ACC112 (cell line): ENCODE measurements around the gene PAK1IP1.

ENCODE experiments used
- H2AFZ ChIP-seq: fragments of 200-600 bp; sonication (generic); one replicate; pipeline ENCODE4 v1.6.0; 2017; ENCODE audit warnings: antibody characterized with exemption, low read length; ENCODE audit not compliant: unreplicated experiment
- H3K27ac ChIP-seq: fragments of 200-600 bp; sonication (generic); 2 replicates; pipeline ENCODE4 v1.5.1; 2014; ENCODE audit warnings: low read depth, mild to moderate bottlenecking, antibody characterized with exemption, low read length, moderate library complexity
- H3K27me3 ChIP-seq: fragments of 200-600 bp; sonication (generic); 2 replicates; pipeline ENCODE4 v1.6.1; 2014; ENCODE audit warnings: mild to moderate bottlenecking, antibody characterized with exemption, low read length, moderate library complexity, mixed read lengths; ENCODE audit not compliant: insufficient read depth
- H3K36me3 ChIP-seq: fragments of 200-600 bp; sonication (generic); 2 replicates; pipeline ENCODE4 v1.6.1; 2016; ENCODE audit warnings: mild to moderate bottlenecking, antibody characterized with exemption, low read length, moderate library complexity, mixed read lengths; ENCODE audit not compliant: insufficient read depth
- H3K4me1 ChIP-seq: fragments of 200-600 bp; sonication (generic); one replicate; pipeline ENCODE4 v1.6.1; 2016; ENCODE audit warnings: low read length, mixed read lengths; ENCODE audit not compliant: insufficient read depth, unreplicated experiment, control insufficient read depth
- H3K4me3 ChIP-seq: fragments of 200-600 bp; sonication (generic); 2 replicates; pipeline ENCODE4 v1.5.1; 2014; ENCODE audit warnings: mild to moderate bottlenecking, low read depth, low read length
- H3K79me2 ChIP-seq: fragments of 200-600 bp; sonication (generic); one replicate; pipeline ENCODE4 v1.6.0; 2016; ENCODE audit warnings: low read length; ENCODE audit not compliant: control insufficient read depth, unreplicated experiment, insufficient read depth

The PAK1IP1 gene

DNA sequence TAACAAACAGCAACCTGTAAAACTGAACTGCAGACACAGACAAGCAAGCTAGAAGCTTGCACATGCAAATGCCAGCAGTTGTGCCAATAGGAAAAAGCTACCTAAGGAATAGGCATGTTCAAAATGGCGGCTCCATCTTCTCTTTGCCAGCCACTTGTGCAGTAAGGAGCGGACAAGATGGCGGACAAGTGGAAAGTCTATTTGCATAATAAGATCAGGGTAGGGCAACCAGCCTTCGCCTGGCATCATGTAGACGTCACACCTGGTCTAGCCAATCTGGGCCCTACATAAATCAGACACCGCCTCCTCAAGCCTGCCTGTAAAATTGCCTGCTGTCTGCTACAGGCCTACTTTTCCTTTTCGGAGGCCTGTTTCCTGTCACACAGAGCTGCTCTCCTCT is 18.4 kb upstream of the PAK1IP1 start:
- Histone ChIP-seq H2AFZ (no peak overlapping the region), H3K36me3 (no peaks in the 10 kb centered on the region), H3K27ac (no peak overlapping the region)

DNA sequence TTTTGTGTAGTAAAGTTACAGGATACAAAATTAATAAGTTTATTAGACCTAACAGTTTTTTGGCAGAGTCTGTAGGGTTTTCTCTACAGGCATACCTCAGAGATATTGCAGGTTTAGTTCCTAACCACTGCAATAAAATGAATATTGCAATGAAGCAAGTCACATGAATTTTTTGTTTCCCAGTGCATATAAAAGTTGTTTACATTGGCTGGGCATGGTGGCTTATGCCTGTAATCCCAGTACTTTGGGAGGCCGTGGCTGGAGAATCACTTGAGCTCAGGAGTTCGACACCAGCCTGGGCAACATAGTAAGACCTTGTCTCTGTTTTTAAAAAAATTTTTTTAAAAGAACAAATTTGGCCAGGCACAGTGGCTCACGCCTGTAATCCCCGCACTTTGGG is 16.3 kb upstream of the PAK1IP1 start:
- no peaks in the 10 kb centered on the region for H3K79me2 ChIP-seq
- H3K36me3 ChIP-seq: no peaks in the 10 kb centered on the region
- no peak overlapping the region for H3K27ac ChIP-seq
- no peak overlapping the region for H2AFZ ChIP-seq
- H3K4me1 ChIP-seq: no peaks in the 10 kb centered on the region
- H3K27me3 ChIP-seq: peaks cover 5% of the 10 kb centered on the region; the same call in 1 of the 2 replicates
- no peak overlapping the region for H3K4me3 ChIP-seq

More for the DNA sequence above, 18.4 kb upstream of the PAK1IP1 start:
- no peak overlapping the region for H3K4me3 ChIP-seq
- peaks cover 5% of the 10 kb centered on the region; the same call in 1 of the 2 replicates for H3K27me3 ChIP-seq
- no peaks in the 10 kb centered on the region for H3K4me1 ChIP-seq
- no peaks in the 10 kb centered on the region for H3K79me2 ChIP-seq

DNA sequence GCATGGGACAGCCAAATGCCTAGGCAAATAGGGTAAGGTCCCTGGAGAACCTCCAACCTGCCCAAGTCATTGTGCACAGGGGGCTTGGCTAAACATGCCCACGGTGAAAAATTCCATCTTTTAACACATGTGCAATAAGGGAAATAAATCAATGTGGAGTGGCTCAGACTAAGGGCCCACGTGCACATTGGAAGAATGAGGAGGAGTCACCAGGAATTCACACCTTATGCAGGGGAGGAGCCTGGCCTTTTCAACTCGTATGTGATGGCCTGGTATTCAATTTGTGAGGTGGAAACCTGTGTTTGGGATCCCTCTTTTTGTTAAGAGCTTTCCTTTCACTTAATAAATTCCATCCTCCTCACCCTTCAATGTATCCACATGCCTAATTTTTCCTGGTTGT is 13.0 kb upstream of the PAK1IP1 start:
- H3K4me3 ChIP-seq: no peak overlapping the region
- no peak overlapping the region for H3K27ac ChIP-seq
- H2AFZ ChIP-seq: no peak overlapping the region
- peaks cover 1% of the 10 kb centered on the region; the same call in 1 of the 2 replicates for H3K27me3 ChIP-seq
- no peaks in the 10 kb centered on the region for H3K4me1 ChIP-seq
- no peaks in the 10 kb centered on the region for H3K36me3 ChIP-seq
- no peaks in the 10 kb centered on the region for H3K79me2 ChIP-seq

DNA sequence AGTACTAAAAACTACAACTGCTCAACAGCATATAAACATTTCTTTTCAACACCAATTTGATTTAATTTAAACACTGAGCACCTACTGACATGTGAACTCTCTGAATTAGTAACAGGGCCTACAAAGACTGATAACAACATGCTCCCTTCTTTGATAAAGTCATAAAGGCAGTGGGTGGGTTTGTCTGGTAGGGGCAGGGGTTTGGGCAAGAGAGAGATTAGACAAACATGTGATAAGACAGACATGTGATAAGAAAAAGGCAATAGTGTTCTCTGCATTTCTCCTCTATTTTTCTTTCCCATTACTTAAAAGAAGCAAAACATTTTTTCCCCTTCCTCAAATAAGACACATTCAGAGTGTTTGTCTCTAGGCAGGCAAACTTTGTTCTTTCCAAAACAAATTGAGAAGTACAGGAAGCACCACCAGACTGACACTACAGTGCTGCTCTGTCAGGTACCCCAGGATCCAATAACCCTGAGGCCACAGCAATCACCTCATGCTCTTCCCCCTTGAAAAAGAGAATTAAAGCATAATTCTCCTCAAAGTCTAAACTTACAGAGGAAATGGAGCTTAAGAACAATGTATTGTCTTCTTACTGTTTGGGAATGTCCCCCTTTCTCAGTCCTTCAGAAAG is 12.3 kb upstream of the PAK1IP1 start:
- H2AFZ ChIP-seq: no peak overlapping the region
- H3K27ac ChIP-seq: no peak overlapping the region
- H3K27me3 ChIP-seq: peaks cover 7% of the 10 kb centered on the region; the same call in 1 of the 2 replicates
- no peak overlapping the region for H3K4me3 ChIP-seq
- no peaks in the 10 kb centered on the region for H3K36me3 ChIP-seq
- H3K79me2 ChIP-seq: no peaks in the 10 kb centered on the region
- H3K4me1 ChIP-seq: no peaks in the 10 kb centered on the region

- Histone ChIP-seq H3K27me3 (peaks cover 12% of the 10 kb centered on the region; the same call in 1 of the 2 replicates), H3K36me3 (no peaks in the 10 kb centered on the region), H3K4me3 (no peak overlapping the region), H3K27ac (no peak overlapping the region), H3K4me1 (no peaks in the 10 kb centered on the region), H2AFZ (no peak overlapping the region), H3K79me2 (no peaks in the 10 kb centered on the region)
Measured at GRCh38 chr6:10684618-10685017, 10.2 kb upstream of the PAK1IP1 start.

DNA sequence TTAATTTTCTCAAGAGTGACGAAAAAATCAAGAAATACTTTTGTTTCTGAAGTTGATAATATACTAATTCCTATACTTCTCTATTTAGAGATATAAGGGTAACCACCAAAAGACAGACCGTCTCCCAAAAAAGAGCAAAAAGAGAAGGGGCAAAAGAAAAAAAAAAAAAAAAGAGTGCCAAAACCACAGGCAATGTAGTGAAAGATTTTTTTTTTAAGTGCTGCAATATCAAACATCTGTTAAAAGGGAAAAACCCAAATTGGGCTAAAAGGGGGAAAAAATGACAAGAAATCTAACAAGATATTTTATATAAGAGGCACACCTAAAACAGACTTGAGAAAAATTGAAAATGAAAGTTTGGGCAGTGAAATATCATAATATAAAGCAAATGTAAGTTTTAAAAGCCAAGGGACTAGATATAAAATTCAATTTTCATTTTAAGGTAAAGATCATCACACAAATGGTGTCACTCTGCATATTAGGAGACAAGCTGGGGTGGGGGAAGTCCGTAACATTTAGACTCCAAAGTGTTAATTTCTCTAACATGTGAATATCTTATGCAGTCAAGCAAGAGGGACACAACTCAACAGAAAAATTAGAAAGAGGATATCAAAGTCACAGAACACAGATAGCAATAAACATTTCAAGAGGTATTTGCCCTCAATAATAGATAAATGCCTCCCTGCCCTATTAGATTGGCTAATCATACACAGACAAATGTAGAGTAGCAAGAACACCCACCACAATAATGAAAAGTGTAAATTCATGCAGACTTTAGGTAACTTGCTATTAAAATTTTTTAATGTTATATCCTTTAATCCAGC is 9.5 kb upstream of the PAK1IP1 start:
- Histone ChIP-seq H3K79me2 (no peaks in the 10 kb centered on the region), H3K4me3 (no peak overlapping the region), H3K27me3 (peaks cover 12% of the 10 kb centered on the region; the same call in 1 of the 2 replicates), H2AFZ (no peak overlapping the region), H3K27ac (no peak overlapping the region), H3K36me3 (no peaks in the 10 kb centered on the region), H3K4me1 (no peaks in the 10 kb centered on the region)

- Histone ChIP-seq H3K4me1 (no peaks in the 10 kb centered on the region), H2AFZ (no peak overlapping the region), H3K27me3 (peaks cover 12% of the 10 kb centered on the region; the same call in 1 of the 2 replicates), H3K36me3 (no peaks in the 10 kb centered on the region), H3K79me2 (no peaks in the 10 kb centered on the region), H3K4me3 (no peak overlapping the region), H3K27ac (no peak overlapping the region)
Measured at GRCh38 chr6:10686901-10687300, 7.9 kb upstream of the PAK1IP1 start.

- H3K27me3 ChIP-seq: peaks cover 12% of the 10 kb centered on the region; the same call in 1 of the 2 replicates
- H3K79me2 ChIP-seq: no peaks in the 10 kb centered on the region
- no peak overlapping the region for H3K4me3 ChIP-seq
- no peak overlapping the region for H3K27ac ChIP-seq
- H2AFZ ChIP-seq: no peak overlapping the region
- no peaks in the 10 kb centered on the region for H3K4me1 ChIP-seq
- H3K36me3 ChIP-seq: no peaks in the 10 kb centered on the region
Measured at GRCh38 chr6:10687582-10687981, 7.2 kb upstream of the PAK1IP1 start.

DNA sequence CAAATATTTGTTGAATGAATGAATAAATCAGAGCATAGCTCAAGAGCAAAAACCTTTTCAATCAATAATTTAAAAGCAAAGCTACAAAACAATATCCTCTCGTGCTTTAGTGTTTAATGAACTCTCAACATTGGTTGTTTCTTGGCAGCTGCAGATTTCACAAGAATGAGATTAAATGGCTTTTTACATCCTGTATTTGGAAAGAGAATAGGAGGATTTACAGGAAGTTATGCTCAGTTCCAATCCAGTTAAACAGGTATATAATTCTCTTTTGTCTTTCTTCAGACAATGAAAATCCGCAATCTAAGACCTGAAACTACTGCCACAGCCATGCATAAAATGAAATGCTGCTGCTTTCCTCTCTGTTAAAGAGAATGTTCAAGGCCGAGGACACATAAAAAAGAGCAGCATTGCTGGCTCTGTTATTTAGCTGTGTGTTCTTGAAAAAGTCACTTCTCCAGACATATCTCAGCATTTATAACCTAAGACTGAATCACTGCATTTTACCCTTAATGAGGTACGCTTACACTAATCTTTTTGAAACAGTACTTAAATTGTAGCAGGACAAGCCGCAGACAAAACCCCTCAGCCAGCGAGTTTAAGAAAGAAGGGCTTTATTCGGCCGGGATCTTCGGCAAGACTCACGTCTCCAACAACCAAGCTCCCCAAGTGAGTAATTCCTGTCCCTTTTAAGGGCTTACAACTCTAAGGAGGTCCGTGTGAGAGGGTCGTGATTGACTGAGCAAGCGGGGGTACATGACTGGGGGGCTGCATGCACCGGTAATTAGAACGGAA is 3.9 kb upstream of the PAK1IP1 start:
- Histone ChIP-seq H3K4me3 (no peak overlapping the region), H3K4me1 (peaks cover 9% of the 10 kb centered on the region), H3K27ac (no peak overlapping the region), H3K27me3 (0 out of 2 replicates have a peak, but pooled peaks cover 12% of the 10 kb centered on the region), H3K79me2 (peaks cover 19% of the 10 kb centered on the region), H2AFZ (no peak overlapping the region), H3K36me3 (no peaks in the 10 kb centered on the region)

GRCh38 chr6:10692965-10693538 is 1.7 kb upstream of the PAK1IP1 start:
- H3K4me3 ChIP-seq: peak overlapping the region; percentile 95
- H3K27ac ChIP-seq: no peak overlapping the region
- H2AFZ ChIP-seq: no peak overlapping the region

More at GRCh38 chr6:10692965-10693538, 1.7 kb upstream of the PAK1IP1 start:
- Histone ChIP-seq H3K4me1 (peaks cover 15% of the 10 kb centered on the region), H3K79me2 (peaks cover 40% of the 10 kb centered on the region), H3K36me3 (no peaks in the 10 kb centered on the region; the same call in 1 of the 2 replicates), H3K27me3 (no peaks in the 10 kb centered on the region)
